HG02943 (cell line): Measurements from ENCODE around the gene SMCO2.
A peak's percentile ranks its signal among the peaks of the same experiment; 100 is the strongest.
"Not testable (repeated sequence)": the region's sequence is repeated elsewhere in the genome, so short reads cannot be mapped to it uniquely, and the experiment has no call there.

ENCODE experiments used
- ATAC-seq: cut with Tn5 transposase; IDR thresholded peaks from one replicate; pipeline ENCODE4 v1.9.1; 2021; ENCODE audit warnings: mild to moderate bottlenecking, low read depth, moderate library complexity; ENCODE audit not compliant: unreplicated experiment

The SMCO2 gene

GRCh38 chr12:27523642-27524493 is 77.3 kb downstream of the SMCO2 start, which contains the start of gene PPFIBP1:
TSS of gene PPFIBP1 (plus strand) at chr12:27524206. CDS start at chr12:27633397, 109,191 bp downstream.
- ATAC-seq: peak; percentile 97

- ATAC-seq: no peak
Measured at GRCh38 chr12:27524494-27524835, 77.9 kb downstream of the SMCO2 start.

- no peak for ATAC-seq
Measured at GRCh38 chr12:27524839-27525753, 78.6 kb downstream of the SMCO2 start.

GRCh38 chr12:27527512-27527911 is 81.0 kb downstream of the SMCO2 start:
- no peak for ATAC-seq

GRCh38 chr12:27528788-27529187 is 82.3 kb downstream of the SMCO2 start:
- no peak for ATAC-seq

- no peak for ATAC-seq
Measured at GRCh38 chr12:27530157-27530922, 83.8 kb downstream of the SMCO2 start.

- no peak for ATAC-seq
Measured at GRCh38 chr12:27531896-27532295, 85.4 kb downstream of the SMCO2 start.

- no peak for ATAC-seq
Measured at GRCh38 chr12:27534060-27534764, 87.7 kb downstream of the SMCO2 start.

GRCh38 chr12:27534765-27535161 is 88.2 kb downstream of the SMCO2 start:
- no peak for ATAC-seq

GRCh38 chr12:27535318-27535717 is 88.8 kb downstream of the SMCO2 start:
- no peak for ATAC-seq

- no peak for ATAC-seq
Measured at GRCh38 chr12:27537855-27538675, 91.5 kb downstream of the SMCO2 start.

- ATAC-seq: no peak
Measured at GRCh38 chr12:27539191-27539631, 92.7 kb downstream of the SMCO2 start.

- no peak for ATAC-seq
Measured at GRCh38 chr12:27541031-27541719, 94.6 kb downstream of the SMCO2 start.

GRCh38 chr12:27542628-27543027 is 96.1 kb downstream of the SMCO2 start:
- no peak for ATAC-seq

- ATAC-seq: not testable (repeated sequence)
Measured at GRCh38 chr12:27544858-27545257, 98.3 kb downstream of the SMCO2 start.

- no peak for ATAC-seq
Measured at GRCh38 chr12:27545665-27546064, 99.1 kb downstream of the SMCO2 start.

GRCh38 chr12:27547592-27547991 is 101.1 kb downstream of the SMCO2 start:
- no peak for ATAC-seq
